HG02885 (cell line): Measurements from ENCODE around the gene GGA2.

Experiments used
- ATAC-seq: cut with Tn5 transposase; IDR thresholded peaks from one replicate; pipeline ENCODE4 v1.9.1; 2021; ENCODE audit warnings: mild to moderate bottlenecking; ENCODE audit not compliant: unreplicated experiment, poor library complexity

GGA2 gene

DNA sequence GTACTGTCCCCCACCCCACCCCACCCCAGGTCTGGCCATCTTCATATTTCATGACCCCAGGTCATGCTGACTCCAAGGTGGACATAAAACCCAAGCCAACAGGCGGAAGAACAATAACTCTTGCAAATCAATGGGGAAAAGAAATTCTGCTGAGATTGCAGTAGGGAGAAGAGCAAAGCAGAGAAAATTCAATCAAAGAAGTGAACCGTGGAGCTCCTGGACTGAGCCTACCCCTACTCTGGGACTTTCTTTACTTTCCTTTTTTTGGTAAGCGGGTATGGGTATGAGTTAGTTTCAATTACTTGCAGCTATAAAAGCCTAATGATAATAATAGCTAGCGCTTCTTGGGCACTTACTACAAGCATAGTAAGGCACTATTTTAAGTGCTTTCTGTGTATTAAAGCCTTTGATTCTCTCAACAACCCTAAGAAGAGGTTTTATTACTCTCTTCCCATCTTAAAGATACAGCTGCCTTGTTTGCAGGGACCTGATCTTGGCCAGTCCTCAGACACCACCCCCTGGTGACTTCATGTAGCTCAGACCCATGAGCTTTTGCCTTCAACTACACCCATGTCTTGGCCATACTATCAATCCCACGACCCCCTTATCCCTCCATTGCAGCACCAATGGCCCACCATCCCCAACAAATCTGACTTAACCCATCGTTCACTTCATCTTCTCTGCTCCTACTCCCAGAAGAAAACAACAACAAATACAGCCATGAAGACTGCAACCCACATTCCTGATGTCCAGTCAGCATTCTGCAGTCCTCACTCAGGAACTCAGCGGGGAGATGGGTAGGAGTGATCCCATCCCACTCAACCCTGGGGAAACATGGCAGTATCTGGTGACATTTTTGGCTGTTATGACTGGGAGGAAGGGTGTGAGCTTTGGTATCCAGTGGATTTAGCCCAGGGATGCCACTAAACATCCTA is 4.4 kb downstream of the GGA2 start:
- no peak for ATAC-seq

- ATAC-seq, result peak; percentile 8
Observed at GRCh38 chr16:23505180-23505665, 5.1 kb downstream of the GGA2 start.

DNA sequence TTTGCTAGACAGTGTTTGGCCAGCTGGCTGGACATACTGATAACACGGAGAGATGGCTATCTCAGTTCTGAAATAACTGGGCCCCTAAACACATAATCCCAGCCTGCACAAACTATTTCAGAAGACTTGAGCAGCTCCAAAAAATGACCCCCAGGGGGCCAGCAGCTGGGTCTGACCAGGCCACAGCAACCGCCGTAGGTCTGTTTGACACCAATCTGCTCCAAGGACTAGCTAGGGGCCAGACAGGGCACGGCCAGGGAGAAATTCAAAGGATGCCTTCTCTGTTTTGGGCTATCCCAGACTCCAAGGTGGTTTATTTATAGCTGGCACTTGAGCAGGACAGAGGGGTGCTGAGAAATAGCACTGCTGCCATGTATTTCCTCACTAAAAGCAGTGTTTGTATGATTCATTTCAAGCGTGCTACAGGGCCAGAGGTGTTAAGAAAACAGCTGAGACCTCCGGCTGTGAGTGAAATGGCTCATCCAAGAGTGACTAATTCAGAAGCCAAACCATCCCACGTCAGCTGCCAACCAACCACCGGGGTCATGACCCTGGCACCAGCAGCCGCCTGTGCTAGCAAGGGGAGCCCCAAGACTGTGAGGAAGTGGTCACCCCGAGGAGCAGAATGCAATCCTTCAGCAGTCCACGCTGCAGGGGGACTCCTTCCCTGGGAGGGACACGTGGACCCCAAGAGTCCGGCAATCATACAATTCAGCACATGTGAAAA is 5.7 kb downstream of the GGA2 start:
- ATAC-seq, result peak; percentile 73

DNA sequence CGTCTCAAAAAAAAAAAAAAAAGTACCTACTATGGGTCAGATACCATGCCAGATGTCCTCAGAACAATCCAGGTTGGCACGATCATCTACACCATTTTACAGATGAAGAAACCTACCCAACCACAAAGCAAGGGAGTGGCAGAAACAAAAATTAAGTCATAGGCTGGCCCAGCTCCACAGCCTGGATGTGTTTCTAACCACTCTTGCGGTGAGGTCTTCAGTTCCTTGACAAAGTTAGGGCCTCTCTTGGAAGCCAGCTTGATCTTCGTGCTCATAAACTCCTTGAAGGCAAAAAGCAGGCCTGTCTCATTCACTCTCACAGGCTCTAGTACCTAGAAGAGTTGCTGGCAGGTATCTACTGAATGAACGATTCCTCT is 6.2 kb downstream of the GGA2 start:
- ATAC-seq, result peak; percentile 9

- no peak for ATAC-seq
Observed at GRCh38 chr16:23502466-23502865, 7.8 kb downstream of the GGA2 start.

- ATAC-seq, result no peak
Observed at GRCh38 chr16:23501291-23501690, 9.0 kb downstream of the GGA2 start.

DNA sequence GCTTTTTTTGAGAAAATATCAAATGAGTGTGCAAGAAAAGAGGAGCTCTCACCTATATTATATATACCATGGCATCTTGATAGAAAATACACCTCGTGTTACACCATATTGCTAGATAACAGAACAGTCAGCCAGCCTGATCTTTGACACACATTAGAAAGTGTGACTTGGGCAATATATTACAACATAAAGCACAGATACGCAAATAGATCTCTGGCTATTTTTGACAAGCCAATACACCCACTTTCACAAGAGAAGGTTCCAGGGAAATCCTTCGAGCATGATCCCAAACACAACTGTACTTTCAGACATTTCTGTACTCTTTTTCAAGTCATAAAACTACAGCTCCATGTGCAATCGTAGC is 9.4 kb downstream of the GGA2 start:
- no peak for ATAC-seq

DNA sequence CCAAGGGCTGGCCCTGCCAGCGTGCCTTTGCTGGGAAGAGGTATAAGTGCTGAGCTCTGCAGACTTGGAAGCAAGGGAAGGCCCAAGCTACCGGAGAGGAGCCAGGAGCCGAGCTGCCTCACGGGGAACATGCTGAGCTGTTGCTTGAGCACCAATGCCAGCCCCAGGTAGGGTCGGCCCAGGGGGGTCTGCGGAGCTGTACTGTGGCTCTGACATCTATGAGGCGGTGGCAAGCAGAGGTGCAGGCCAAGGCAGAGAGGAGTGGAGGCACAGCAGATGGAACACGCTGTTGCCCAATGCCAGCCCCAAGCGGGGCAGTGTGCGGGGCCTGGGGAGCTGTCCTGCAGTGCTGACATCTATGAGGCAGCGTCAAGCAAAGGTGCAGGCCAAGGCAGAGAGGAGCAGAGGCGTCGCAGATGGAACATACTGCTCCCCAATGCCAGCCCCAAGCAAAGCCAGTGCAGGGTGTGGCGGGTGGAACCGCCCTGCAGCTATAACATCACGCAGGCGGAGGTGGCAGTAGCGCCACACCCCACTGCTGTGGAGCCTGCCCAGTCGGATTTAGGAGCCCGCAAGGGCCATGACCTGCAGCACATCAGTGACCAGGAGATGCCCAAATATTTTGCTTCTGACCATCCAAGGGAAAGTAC is 10.0 kb downstream of the GGA2 start:
- no peak for ATAC-seq

DNA sequence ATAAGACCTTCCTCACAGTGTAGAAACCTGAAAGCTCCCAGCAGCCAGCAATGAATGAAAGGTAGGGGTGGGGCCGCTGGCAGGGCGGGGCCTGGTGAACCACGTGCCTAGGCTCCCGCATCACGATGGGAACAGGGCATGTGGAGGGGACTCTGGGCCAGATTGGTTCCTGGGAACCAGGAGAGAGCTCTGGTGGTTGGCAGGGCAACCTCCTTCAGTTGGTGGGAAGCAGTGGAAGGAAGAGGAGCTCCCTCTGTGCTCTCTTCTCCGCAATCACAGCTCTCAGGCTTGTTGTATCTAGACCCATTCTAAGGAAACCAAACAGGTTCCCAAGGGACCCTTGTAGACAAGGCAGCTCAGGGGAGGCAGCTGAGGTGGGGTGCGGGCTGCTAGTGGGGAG is 10.5 kb downstream of the GGA2 start:
- ATAC-seq, result no peak

GRCh38 chr16:23498863-23499262 is 11.4 kb downstream of the GGA2 start:
- no peak for ATAC-seq

GRCh38 chr16:23497543-23497868 is 12.8 kb downstream of the GGA2 start:
- no peak for ATAC-seq

DNA sequence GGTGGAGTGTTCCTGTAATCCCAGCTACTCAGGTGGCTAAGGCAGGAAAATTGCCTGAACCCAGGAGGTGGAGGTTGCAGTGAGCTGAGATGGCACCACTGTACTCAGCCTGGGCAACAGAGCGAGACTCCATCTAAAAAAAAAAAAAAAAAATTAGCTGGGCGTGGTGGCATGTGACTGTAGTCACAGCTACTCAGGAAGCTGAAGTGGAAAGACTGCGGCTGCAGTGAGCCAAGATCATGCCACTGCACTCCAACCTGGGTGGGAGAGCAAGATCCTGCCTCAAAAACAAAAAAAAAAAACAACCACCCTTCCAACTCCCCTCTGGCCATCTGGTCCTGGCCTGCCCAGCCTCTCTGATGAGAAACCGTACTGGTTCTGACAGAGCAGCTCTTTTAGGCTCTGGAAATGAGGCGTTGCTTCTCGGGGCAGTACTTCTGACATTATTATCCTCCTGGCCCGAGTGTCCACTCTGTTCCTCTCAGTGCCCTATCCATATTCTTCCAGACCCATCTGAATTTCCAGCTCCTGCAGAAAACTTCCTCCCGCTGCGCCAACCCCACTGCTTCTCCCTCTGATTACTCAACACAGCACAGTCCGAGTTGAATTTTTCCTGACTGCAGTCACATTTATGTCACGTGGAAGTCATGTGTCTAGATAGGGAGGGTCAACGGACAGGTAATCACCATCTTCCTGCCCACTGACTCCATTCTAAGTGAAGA is 13.3 kb downstream of the GGA2 start:
- ATAC-seq, result no peak

DNA sequence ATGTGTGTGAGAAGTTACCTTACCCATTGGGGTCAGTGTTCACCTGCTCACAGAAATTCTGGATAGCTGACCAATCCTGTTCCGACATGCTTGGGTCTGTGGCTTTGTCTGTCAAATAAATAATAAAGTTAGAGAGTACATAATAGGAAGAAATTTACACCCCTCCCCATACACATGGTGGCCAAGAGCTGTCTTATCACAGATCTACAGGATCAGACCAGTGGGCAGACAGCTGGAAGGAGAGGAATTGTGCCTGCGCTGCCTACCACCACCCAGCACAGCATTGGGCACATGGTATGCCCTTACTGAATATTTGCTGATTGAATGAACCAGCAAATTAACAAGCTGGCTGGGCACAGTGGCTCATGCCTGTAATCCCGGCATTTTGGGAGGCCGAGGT is 14.6 kb downstream of the GGA2 start:
- ATAC-seq, result no peak

DNA sequence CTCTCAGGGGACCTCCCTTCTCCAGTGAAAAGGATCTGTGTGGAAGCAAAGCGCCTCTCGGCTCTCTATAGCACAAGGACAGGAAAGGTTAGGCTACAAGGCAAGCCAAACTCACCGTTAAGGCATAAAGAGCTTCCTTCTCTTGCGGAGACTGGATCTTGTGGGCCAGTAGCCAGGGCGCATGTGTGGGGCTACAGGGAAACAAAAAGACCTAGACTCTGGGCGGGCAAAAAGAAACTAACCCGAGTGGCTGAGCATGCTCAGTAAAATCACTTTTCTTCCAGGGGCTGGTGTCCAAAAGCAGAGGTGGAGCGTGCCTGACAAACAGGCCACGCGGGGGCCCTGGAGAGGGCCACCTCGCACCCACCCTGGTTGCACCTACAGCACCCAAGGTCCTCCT is 16.1 kb downstream of the GGA2 start:
- no peak for ATAC-seq

DNA sequence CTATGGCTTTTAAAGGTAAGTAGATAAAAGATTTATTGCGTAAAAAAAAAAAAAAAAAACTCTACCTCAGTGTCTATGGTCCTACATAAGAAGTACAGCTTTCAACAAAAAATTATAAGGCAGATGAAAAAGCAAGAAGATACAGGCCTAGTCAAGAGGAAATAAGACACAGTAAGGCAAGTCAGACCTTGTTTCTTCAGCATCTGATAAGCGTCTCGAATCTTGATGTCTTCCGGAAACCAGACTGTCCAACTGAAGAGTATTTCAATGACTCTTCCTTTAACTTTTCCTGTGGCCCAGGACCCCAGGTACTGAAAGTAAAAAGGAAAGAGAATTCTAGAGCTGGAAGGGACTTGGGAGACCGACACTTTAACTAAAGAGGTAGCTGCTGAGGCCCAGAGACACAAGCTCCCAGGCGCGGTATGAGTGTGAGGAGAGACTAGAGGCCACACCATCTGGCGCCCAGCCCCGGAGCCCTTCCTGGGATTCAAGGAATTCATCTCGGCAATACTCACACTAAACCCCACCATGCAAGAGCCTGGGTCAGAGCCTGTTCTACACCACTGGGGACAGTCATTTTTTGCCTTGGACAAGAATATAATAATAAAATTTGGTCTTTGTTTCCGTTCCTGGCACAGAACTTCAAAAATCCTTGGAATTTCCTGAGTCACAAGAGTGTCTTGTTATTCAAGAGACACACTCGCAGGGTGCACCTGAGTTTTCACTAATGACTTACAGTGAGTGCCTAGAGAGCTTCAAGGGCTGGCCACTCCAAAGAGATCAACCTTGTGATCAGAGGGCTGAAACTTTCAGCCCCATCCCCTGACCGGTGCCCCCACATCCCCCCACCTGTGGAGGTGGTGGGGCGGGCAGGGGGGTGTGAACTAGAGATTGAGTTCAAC is 18.6 kb downstream of the GGA2 start:
- no peak for ATAC-seq

DNA sequence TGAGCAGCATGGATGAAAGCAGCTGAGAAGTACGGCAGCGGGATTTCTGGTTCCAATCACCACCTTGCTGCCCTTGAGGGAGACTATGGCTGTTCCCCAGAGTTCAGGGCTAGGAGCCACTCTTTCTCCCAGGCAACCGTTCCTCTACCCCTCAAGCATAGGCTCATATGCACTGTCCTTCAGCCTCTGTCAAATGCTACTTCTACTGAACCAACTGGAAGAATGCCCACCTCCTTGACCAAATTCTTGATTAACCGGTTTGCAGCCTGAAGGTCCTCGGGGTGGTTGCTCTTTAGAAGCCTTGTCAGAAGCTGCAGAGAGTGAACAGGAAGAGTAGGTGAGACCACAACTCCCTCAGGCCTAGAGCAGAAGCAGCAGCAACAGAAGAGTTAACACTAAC is 23.8 kb downstream of the GGA2 start:
- no peak for ATAC-seq

DNA sequence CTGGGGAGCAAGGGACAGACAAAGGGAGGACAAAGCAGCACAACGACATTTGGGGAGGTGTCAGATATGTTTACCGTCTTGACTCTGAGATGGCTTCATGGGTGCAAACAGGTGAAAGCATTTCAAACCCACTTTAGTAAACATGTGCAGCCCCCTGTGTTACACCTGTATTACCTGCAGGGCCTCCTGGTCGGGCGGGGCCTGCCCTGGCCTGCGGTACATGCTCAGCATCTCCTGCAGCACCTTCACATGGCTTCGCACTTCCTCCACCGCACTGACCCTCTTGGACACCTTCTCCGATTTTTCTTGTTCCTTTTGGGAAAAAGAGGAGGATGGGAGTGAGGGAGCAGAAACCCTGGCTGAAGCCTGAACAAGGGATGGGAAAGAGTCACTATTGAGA is 24.5 kb downstream of the GGA2 start:
- ATAC-seq, result no peak

DNA sequence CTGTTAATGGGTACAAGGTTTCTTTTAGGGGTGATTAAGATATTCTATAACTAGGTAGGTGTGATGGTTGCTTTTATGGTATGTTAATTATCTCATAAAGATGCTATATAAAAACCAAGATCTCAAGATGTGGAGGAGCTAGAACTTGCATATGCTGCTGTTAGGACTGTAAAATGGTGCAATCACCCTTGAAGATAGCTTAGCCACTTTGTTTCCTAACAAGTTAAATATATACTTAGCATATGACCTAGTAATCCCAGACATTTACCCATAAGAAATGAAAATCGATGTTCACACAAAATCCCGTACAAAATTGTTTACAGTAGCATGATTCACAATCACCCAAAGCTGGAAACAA is 25.1 kb downstream of the GGA2 start:
- no peak for ATAC-seq

- ATAC-seq, result no peak
Observed at GRCh38 chr16:23484510-23485256, 25.6 kb downstream of the GGA2 start.
